Medulla oblongata (tissue), 1 donor: ENCODE data around the gene LIAS.
"Not testable (repeated sequence)": the region's sequence is repeated elsewhere in the genome, so short reads cannot be mapped to it uniquely, and the experiment has no call there.

Source experiments
- DNase-seq: peaks from one replicate; pipeline ENCODE4 v3.0.0-alpha.2; 2015; ENCODE audit errors: extremely low spot score

Gene LIAS

DNA sequence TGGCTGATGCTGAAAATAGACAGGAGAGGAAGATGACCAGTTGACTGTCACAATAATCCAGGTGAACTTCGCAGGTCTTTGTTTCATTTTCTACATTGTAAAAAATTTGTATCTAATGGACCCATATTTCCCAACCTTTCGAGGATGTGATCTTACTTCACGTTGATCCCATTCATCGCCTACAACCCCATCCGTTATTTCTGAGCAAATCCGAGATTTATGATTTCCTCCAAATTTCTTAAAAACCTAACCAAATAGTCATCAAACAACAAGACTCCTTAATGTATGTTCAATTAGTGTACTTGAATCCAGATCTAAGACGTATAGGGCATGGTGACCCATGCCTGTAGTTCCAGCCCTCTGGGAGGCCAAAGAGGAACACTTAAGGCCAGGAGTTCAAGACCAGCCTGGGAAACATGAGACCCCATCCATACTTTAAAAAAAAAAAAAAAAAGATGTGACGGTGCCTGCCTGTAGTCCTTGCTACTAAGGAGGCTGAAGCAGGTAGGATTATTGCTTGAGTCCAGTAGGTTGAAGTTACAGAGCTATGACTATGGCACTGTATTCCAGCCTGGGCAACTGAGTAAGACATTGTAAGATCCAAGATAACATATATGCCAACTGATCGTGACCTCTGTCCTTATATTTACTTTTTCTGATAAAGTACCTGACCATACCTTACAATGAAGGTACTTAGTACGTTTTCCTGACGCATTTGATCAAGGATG is 5.8 kb upstream of the LIAS start:
- DNase-seq: no peak

DNA sequence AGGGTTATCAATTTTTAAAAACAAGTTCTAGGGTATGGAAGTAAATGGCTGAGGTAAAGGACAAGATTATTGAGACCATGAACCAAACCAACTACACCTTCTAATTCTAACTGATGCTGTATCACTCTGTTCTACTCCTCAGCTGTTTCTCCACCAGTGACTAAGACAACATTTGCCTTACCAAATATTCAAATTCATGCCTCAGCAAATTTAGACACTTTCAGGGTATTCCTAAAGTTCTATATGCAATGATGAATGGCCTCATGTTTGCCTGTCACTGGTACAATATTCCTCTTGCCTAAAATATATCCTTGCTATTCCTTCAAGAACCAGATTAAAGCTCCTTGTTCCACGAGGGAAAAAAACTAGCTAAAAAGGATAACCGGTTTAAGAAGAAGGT is 5.1 kb upstream of the LIAS start:
- DNase-seq: no peak

DNA sequence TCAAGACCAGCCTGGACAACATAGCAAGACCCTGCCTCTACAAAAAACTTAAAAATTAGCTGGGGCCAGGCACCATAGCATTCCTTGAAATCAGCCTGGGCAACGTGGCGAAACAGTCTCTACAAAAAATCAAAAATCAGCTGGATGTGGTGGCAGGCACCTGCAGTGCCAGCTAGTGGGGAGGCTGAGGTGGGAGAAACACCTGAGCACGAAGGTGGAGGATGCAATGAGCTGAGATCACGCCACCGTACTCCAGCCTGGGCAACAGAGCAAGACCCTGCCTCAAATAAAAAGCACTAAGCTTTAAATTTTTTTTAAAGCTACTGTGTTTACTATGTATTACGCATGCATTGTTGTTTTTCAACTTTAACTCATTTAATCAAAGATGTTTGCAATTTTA is 3.4 kb upstream of the LIAS start:
- DNase-seq: no peak

DNA sequence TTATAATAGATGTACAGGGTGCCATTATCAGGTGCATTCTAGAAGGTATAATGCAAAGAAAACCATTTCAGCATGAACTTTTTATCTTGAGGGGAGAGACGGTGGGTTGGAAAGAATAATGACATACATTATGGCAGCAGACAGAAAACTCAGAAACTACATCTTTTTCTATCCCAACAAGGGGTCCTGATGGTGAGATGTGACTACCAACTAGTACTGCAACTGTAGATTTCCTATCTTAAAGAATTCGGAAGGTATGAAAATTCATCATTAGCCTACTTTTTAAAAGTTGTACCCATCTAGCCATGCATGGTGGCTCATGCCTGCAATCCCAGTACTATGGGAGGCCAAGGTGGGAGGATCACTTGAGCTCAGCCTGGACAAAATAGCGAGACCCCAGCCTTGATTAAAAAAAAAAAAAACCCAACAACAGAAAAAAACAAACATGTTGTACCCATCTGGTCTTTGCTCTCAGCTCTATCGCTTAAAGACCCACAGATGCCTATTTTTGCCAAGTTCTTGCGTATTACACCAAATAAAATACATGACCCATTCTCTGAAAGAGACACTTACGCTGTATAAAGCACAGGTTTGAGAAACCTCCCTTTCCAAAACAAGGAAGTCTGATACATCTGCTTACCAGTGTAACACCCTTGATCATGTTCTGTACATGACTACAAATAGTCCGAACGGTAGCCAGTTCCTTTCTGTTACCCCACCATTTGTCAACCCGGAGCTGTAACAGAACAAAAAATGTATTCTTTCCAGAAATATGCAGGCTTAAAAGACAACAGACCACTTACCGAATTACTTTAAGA is 1.7 kb upstream of the LIAS start:
- DNase-seq: no peak

DNA sequence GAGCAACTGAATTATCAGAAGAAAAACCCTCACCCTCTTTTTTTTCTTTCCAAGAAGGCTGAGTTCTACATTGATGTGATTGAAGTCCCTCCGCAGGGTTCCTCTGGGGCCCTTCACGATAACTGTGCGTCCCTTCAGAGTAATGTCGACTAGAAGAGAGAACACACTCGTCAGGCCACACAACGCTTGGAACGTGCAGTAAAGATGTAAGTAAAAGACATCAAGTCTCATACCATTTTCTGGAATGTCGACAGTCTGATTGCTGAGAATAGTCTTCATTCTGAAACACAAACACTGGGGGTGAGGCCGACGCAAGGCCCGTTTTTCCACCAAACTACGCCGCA is 723 bp upstream of the LIAS start:
- DNase-seq: not testable (repeated sequence)

DNA sequence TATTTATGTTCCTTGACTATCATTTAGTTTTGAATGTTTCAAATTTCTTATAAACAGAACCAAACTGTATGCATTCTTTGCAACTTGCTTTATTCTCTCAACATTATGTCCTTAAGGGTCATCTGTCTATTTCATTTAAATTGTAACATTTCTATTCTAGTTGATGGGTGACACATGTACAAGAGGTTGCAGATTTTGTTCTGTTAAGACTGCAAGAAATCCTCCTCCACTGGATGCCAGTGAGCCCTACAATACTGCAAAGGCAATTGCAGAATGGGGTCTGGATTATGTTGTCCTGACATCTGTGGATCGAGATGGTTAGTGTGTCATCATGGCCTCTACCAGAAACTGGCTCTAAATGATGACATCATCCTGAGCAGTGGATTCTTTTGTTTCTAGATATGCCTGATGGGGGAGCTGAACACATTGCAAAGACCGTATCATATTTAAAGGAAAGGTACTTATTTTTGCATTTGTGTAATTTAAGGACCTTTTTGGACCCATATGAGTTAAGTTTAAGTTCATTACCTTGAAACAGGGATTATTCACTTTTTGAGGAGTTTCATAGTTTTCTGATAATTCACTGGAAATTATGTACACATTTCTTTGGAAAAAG is 6.1 kb downstream of the LIAS start:
- DNase-seq: no peak

DNA sequence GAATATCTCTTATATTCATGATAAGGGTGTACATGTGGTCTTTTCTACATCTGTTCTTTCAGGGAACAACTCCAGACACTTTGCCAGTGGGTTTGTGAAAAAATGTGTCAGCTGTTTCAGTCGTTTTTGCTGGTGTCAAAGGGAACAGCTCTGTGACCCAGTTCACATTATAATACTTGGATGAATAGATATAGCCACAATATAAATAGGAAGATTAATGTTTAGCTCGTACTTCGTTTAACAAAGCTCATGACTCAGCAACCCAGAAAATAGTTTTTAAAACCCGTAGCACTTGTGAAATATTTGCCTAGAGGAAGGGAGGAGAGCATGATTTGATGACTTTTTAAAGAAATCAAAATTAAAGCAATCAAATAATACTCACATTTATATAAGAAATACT is 7.9 kb downstream of the LIAS start:
- DNase-seq: no peak

DNA sequence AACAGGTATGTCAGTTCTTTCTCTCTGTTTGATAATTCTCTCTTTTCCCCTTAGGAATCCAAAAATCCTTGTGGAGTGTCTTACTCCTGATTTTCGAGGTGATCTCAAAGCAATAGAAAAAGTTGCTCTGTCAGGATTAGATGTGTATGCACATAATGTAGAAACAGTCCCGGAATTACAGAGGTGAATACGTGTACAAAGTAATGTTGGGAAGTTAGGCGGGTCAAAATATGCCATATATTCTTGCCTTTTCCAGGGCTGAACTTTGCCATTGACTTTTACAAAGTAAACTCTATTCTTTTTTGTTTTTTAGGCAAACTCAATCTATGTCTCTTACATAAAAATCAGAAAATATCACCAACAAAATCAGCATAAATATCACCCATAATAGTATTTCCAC is 8.6 kb downstream of the LIAS start:
- no peak for DNase-seq

DNA sequence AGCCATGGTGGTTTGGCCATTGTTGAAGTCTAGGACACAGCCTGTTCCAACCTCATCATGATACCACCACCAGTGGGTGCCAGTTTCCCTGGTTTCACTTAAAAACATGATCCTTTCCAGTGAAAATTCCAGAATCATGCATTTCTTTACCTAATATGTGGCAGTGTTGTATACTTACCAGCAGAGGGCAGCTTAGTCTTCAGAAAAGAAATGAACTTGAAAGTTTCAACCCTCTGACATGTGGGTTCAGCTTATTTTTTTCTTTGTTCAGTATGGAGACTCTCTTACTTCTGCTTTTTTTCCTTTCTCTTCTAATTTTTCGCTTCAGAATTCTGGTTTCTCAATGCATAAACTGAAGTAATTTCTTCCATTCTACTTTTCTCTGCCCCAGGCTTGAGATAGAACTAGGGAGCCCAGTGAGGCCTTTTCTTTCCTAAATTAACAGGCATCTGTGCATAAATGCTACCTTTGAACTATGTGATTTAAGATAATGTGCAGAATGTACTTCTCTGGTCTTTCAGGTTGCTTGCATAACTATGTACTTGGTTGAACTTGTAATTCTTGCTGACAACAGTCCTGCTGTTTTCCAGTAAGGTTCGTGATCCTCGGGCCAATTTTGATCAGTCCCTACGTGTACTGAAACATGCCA is 10.7 kb downstream of the LIAS start:
- DNase-seq: peak; percentile 93

DNA sequence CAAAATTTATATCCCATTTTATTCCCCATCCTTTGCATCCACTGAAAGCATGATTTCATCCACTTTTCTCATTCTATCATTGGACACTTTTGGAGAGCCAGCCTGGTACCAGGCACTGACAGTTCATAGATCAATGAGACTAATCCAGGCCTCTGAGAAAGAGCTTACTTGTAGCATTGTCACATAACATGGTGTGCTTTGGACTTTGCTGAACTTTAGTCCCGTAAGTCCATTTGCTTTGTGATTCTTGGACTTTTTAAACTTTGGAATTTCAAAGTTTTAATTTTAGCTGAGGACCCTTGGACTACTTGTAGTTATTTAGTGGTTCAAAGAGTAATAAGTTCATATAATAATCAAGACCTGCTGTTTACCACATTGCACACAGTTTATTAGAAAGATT is 11.5 kb downstream of the LIAS start:
- peak; percentile 48 for DNase-seq

DNA sequence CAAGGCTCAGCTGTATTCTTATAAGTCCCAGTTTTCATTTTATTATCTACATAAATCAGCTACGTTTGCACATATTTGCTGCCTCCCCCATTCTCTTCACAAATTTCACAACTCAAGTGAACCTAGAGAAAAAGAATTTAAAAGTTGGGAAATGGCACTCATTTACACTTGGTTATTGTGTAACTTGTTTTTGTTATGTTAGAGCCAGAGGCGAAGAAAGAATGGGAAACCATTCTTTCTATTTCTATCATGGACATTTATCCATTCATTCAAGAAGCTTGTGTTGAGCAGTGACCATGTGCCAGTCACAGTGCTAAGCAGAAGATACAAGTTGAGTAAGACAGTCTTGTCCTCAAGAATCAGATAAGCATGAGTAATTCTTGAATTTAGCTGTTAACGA is 13.5 kb downstream of the LIAS start:
- no peak for DNase-seq

DNA sequence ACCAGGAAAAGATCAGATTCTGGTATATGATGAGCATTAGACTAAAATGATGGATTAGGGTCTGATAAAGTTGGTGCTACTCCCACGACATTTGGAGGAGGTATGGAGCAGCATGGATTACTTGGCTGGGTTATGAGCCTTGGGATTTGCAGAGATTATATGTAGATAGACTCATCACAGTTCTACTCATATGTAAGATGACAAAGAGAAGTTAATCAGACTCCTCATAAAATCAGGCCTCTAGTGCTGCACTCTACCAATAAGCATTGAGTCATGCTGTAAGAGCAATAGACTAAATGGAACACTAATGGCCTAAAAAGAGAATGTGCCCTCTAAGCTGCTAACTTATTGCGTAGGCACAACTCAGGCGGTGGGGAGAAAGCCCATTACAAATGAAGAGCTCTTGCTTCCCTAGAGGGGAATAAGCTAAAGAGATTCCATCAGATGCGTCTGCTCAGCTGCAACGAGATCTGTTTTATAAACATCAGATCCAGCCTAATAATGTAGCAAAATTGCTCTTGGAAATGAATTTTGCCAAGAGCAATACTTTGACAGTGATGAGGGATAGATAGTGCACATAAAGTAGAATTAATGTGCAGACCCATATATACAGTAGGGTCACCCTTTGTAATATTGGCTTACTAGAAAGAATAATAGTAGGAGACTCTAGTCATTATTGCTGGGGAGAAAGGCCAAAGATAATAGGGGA is 17.5 kb downstream of the LIAS start:
- DNase-seq: no peak

DNA sequence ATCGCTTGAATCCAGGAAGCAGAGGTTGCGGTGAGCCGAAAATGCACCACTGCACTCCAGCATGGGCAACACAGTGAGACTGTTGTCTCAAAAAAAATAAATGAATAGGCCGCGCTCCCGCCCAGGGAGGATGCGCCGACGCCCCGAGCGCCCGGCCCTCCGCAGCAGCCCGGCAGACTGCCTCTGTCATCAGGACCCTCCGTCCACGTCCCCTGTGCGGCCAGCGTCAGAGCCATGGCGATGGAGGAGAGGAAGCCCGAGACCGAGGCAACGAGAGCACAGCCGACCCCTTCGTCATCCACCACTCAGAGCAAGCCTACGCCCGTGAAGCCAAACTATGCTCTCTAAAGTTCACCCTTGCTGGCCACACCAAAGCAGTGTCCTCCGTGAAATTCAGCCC is 21.4 kb downstream of the LIAS start:
- DNase-seq: no peak

DNA sequence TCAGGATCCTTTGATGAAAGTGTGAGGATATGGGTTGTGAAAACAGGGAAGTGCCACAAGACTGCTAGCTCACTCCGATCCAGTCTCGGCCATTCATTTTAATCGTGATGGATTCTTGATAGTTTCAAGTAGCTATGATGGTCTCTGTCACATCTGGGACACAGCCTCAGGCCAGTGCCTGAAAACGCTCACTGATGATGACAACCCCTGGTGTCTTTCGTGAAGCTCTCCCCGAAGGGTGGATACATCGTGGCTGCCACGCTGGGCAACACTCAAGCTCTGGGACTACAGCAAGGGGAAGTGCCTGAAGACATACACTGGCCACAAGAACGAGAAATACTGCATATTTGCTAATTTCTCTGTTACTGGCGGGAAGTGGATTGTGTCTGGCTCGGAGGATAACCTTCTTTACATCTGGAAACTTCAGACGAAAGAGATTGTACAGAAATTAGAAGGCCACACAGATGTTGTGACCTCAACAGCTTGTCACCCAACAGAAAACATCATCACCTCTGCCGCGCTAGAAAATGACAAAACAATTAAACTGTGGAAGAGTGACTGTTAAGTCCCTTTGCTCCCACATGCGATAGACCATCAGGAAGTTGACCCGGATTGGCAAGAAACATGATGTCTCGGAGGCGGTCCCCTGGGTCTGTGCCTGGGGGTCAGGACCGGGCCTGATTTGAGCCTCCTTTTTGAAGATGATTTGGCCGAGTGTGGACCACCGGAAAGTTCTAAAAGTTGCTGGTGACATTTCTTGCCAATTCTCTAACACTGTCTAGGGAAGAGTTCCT is 22.2 kb downstream of the LIAS start:
- DNase-seq: no peak

DNA sequence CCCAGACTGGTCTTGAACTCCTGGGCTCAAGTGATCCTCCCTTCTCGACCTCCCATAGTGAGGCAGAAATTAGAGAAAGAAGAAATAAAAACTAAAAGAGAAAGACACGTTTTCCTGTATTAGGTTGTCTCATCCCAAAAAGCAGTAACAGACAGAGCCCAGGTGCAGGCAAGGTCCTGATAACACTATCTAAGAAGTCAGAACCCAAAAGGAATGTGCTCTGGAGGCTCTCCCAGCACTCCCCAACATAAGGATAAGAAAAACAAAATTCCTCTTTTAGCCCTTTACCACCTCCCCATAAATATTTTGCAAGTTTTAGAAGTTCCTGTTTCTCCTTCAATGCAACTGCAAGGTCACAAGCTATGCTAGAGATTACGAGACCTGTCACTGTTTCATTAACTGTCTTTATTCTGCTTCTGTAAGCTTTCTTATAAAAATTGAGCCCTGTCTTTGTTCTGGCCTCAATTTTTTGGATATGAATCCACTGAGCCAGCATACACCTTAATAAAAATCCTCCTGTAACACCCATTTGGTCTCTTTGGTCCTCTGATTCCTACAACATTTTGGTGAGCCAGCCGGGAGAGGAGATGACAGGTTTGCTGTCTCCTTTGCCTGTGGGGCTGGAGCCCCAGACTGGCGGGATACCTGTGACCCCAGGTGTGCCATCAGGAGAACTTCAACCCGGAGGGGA is 25.9 kb downstream of the LIAS start:
- DNase-seq: no peak

DNA sequence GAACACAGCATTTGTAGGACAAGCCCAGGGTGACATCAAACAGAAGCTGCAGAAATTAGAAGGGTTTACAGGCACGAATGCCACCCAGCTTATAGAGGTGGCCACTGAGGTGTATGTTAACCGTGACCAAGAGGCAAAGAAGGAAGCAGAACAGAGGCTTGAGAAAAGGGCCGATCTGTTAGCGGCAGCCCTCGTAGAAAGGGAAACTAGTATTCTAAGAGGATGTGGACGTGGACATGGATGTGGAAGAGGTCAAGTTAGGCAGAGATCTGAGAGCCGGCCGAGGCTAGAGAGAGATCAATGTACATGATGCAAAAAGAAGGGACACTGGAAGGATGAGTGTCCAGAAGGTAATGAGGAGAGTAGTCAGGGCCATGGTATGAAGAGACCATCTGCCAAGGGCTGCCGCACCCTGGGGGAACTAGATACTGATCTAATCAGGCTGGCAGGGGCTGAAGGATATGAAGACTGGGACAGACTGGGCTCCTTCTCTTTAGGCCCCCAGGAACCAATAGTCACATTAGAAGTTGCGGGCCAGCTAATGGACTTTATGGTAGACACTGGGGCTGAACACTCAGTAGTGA is 27.5 kb downstream of the LIAS start:
- no peak for DNase-seq

DNA sequence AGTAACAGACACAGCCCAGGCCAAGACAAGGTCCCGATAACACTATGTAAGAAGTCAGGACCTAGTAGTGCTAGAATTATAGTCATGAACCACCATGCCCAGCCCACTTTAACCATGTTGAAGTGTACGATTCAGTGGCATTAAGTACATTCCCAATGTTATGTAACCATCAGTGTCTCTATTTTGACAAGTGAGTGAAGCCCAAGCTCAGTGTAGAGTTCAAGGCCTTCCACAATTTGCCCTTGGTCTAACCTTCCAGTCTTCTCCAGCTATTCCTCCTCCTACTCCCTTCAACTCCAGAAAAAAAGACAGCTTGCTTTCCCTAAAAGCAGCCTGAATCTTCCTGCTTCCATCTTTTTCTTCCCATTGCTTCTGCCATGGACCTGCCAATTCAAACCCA is 31.5 kb downstream of the LIAS start:
- DNase-seq: no peak

DNA sequence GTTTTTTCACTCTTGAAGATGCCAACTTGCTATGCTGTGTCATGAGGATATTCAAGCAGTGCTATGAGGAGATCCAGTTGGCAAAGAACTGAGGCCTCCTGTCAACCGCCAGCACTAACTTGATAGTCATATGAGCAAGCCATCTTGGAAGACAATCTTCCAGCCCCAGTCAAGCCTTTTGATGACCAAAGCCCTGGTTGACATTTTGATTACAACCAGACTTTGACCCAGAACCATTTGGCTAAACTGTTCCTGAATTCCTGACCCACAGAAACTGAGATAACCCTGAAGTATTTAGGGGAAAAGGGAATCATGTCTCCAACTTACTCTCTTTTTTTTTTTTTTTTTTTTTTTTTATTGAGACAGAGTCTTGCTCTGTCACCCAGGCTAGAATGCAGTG is 35.5 kb downstream of the LIAS start:
- DNase-seq: no peak

DNA sequence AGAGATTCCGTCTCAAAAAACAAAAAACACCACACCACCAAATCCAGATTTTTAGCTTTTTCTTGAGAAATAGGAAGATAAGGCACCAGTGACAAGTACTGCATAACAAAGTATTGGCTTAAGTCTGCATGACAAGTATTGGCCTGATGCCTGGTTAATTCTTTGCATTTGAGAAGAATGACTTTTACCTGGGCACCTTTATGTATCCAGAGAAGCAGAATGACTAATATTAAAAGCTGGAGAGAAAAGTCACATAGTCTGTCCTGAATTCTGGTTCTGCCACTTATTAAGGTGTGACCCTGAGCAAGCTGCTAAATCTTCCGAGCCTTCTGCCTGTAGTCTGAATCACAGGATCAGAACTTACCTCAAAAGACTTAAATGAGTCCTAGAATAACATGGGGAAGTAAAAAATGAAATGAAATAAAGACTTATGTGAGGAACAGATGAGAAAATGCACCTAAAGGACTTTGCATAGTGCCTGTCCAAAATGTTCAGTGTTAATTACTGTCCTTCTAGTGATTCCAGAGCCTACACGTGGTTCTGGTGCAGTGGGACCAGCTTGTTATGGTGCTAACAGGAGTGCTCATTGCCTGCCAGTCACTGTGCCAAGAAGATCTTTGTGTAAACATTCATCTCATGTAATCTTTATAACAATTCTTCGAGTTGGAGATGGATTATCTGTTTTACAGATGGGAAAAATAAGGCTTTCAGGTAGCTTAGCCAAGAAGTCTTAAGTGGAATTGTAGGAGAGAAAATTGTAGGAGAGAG is 36.8 kb downstream of the LIAS start:
- DNase-seq: no peak
